ENCODE data around the gene ARHGAP42. TPM values are rescaled to one million over a fixed set of nuclear protein-coding genes. Genes with fewer than 3 reads are reported as not detected.

Gene ARHGAP42
- total RNA-seq, 1 experiment from 2014 or later, result 6.4 TPM

- DNase-seq (ENCODE audit: extremely low read depth, low read depth), result peak; percentile 9
Measured at GRCh38 chr11:100827934-100828661, 141.0 kb downstream of the ARHGAP42 start.

- no peak for DNase-seq (ENCODE audit: extremely low read depth, low read depth)
Measured at GRCh38 chr11:100830274-100830673, 143.2 kb downstream of the ARHGAP42 start.

GRCh38 chr11:100830978-100831732 lies 144.1 kb downstream of the ARHGAP42 start:
- no peak for DNase-seq (ENCODE audit: extremely low read depth, low read depth)

GRCh38 chr11:100831929-100832494 lies 144.9 kb downstream of the ARHGAP42 start:
- DNase-seq (ENCODE audit: extremely low read depth, low read depth), result no peak

GRCh38 chr11:100832829-100833228 lies 145.7 kb downstream of the ARHGAP42 start:
- DNase-seq (ENCODE audit: extremely low read depth, low read depth), result no peak

- DNase-seq (ENCODE audit: extremely low read depth, low read depth), result no peak
Measured at GRCh38 chr11:100833276-100833675, 146.2 kb downstream of the ARHGAP42 start.

- no peak for DNase-seq (ENCODE audit: extremely low read depth, low read depth)
Measured at GRCh38 chr11:100835854-100836253, 148.8 kb downstream of the ARHGAP42 start.

GRCh38 chr11:100837311-100837710 lies 150.2 kb downstream of the ARHGAP42 start:
- no peak for DNase-seq (ENCODE audit: extremely low read depth, low read depth)

- no peak for DNase-seq (ENCODE audit: extremely low read depth, low read depth)
Measured at GRCh38 chr11:100841711-100842407, 154.8 kb downstream of the ARHGAP42 start.

GRCh38 chr11:100847696-100848216 lies 160.7 kb downstream of the ARHGAP42 start:
- DNase-seq (ENCODE audit: extremely low read depth, low read depth), result no peak

GRCh38 chr11:100849009-100849900 lies 162.2 kb downstream of the ARHGAP42 start:
- DNase-seq (ENCODE audit: extremely low read depth, low read depth), result no peak

GRCh38 chr11:100849901-100850235 lies 162.8 kb downstream of the ARHGAP42 start:
- no peak for DNase-seq (ENCODE audit: extremely low read depth, low read depth)

GRCh38 chr11:100851147-100851546 lies 164.1 kb downstream of the ARHGAP42 start:
- DNase-seq (ENCODE audit: extremely low read depth, low read depth), result no peak

- DNase-seq (ENCODE audit: extremely low read depth, low read depth), result no peak
Measured at GRCh38 chr11:100851584-100852152, 164.6 kb downstream of the ARHGAP42 start.

GRCh38 chr11:100855466-100856067 lies 168.5 kb downstream of the ARHGAP42 start:
- DNase-seq (ENCODE audit: extremely low read depth, low read depth), result peak; percentile 33

- no peak for DNase-seq (ENCODE audit: extremely low read depth, low read depth)
Measured at GRCh38 chr11:100857236-100858005, 170.3 kb downstream of the ARHGAP42 start.

- DNase-seq (ENCODE audit: extremely low read depth, low read depth), result no peak
Measured at GRCh38 chr11:100860318-100861155, 173.4 kb downstream of the ARHGAP42 start.

- DNase-seq (ENCODE audit: extremely low read depth, low read depth), result no peak
Measured at GRCh38 chr11:100861212-100861611, 174.1 kb downstream of the ARHGAP42 start.

Data from NCI-H460 (cell line).